Common myeloid progenitor, CD34-positive (primary cell): ENCODE results near the gene TM9SF1.

Experiments
- CTCF ChIA-PET: fragments of 350-600 bp; sonication (Branson Sonifier 250); formaldehyde crosslinking; loops from one replicate; lab custom pipeline; 2021; ENCODE audit warnings: antibody characterized with exemption; lab: Charles Lee
- POLR2A ChIA-PET: fragments of 350-600 bp; sonication (Branson Sonifier 250); formaldehyde crosslinking; loops from one replicate; lab custom pipeline; 2021; ENCODE audit warnings: antibody characterized with exemption; lab: Charles Lee
- DNase-seq, 3 donors: peaks; one replicate each; pipeline versions ENCODE4 v3.0.0 to v3.0.0-alpha.2; 2013
- H3K27ac ChIP-seq, 2 experiments: 1 replicate in 1 of 2; 2 replicates in 1 of 2; pipeline ENCODE4 v1.7.0; 2013; ENCODE audit warnings: inconsistent platforms in 2 of 2, low read length in 2 of 2, mild to moderate bottlenecking in 2 of 2, low read depth in 1 of 2, moderate library complexity in 1 of 2; ENCODE audit not compliant: severe bottlenecking in 2 of 2, insufficient read depth in 1 of 2, poor library complexity in 1 of 2
- H3K27me3 ChIP-seq, 5 experiments: replicated peaks in 2 of 5; 1 replicate in 3 of 5; 2 replicates in 2 of 5; pipeline versions ENCODE4 v1.6.1 to v1.7.0; 2013; ENCODE audit warnings: low read length in 4 of 5, mild to moderate bottlenecking in 2 of 5, moderate library complexity in 2 of 5, inconsistent platforms in 1 of 5; ENCODE audit not compliant: insufficient read depth in 5 of 5, control insufficient read depth in 4 of 5
- H3K36me3 ChIP-seq, 4 experiments: 1 replicate in 2 of 4; 2 replicates in 2 of 4; pipeline versions ENCODE4 v1.6.1 to v1.7.0; 2013; ENCODE audit warnings: low read length in 3 of 4, control low read depth in 1 of 4, mild to moderate bottlenecking in 1 of 4; ENCODE audit not compliant: control insufficient read depth in 4 of 4, insufficient read depth in 4 of 4
- H3K4me1 ChIP-seq, 4 experiments: 1 replicate in 3 of 4; 2 replicates in 1 of 4; pipeline versions ENCODE4 v1.6.1 to v1.7.1; 2013; ENCODE audit warnings: low read length in 3 of 4, mild to moderate bottlenecking in 3 of 4, control low read depth in 1 of 4, inconsistent platforms in 1 of 4, moderate library complexity in 1 of 4; ENCODE audit not compliant: control insufficient read depth in 4 of 4, insufficient read depth in 4 of 4; ENCODE audit errors: control extremely low read depth in 1 of 4
- H3K4me3 ChIP-seq, 7 experiments: 1 replicate in 4 of 7; 2 replicates in 3 of 7; pipeline versions ENCODE4 v1.5.1 to v1.7.0; 2013; ENCODE audit warnings: mild to moderate bottlenecking in 7 of 7, low read length in 6 of 7, moderate library complexity in 6 of 7, inconsistent platforms in 2 of 7, low read depth in 2 of 7, control low read depth in 1 of 7; ENCODE audit not compliant: insufficient read depth in 4 of 7, control insufficient read depth in 1 of 7; ENCODE audit errors: extremely low read depth in 1 of 7
- H3K9me3 ChIP-seq, 5 experiments: 1 replicate in 4 of 5; 2 replicates in 1 of 5; pipeline versions ENCODE4 v1.6.1 to v1.7.1; 2013; ENCODE audit warnings: low read length in 4 of 5, mild to moderate bottlenecking in 2 of 5, inconsistent platforms in 1 of 5, low read depth in 1 of 5, moderate library complexity in 1 of 5; ENCODE audit not compliant: control insufficient read depth in 4 of 5, insufficient read depth in 2 of 5; ENCODE audit errors: control extremely low read depth in 1 of 5
- WGBS: methylation state at CpG from one replicate; pipeline ENCODE4 v1.1.5; 2013; ENCODE audit not compliant: insufficient coverage; 5-methylcytosine and 5-hydroxymethylcytosine counted together

TM9SF1 gene

GRCh38 chr14:24151404-24152080 is 43.7 kb downstream of the TM9SF1 start:
- CTCF ChIA-PET, result interaction anchor here (0.9 to 11.6 kb wide), 4 partner anchors 9 to 137 kb away, joined by 3 to 112 read pairs (median 4); partner anchors contain the start of gene IRF9
- no peak overlapping the region for H3K27ac ChIP-seq

GRCh38 chr14:24150993-24151392 is 44.2 kb downstream of the TM9SF1 start:
- Histone ChIP-seq H3K27ac (no peak overlapping the region), H3K4me3 (no peak overlapping the region), H3K9me3 (no peaks in the 10 kb centered on the region), H3K27me3 (no peaks in the 10 kb centered on the region), H3K4me1 (peaks cover under 1 to 14% (median 12%) of the 10 kb centered on the region in 4 experiments), H3K36me3 (peaks cover 26 to 60% (median 43%) of the 10 kb centered on the region in 4 experiments)
- DNase-seq, result no peak
- 96% methylated on average over 8 of the region's 9 CpGs for WGBS
- CTCF ChIA-PET, result interaction anchor here (0.8 to 11.6 kb wide), 5 partner anchors 10 to 58 kb away, joined by 3 to 112 read pairs (median 3); partner anchors contain the start of gene IRF9
- POLR2A ChIA-PET, result no interaction called here

More at GRCh38 chr14:24151404-24152080, 43.7 kb downstream of the TM9SF1 start:
- H3K9me3 ChIP-seq, result no peaks in the 10 kb centered on the region
- POLR2A ChIA-PET, result interaction anchor here (1.0 kb wide), 1 partner anchor 37 kb away, joined by 6 read pairs; the partner anchor contains the start of genes DCAF11 and NRL
- no peak for DNase-seq
- peaks cover 0 to 11% (median 9%) of the 10 kb centered on the region in 4 experiments for H3K4me1 ChIP-seq
- H3K27me3 ChIP-seq, result no peaks in the 10 kb centered on the region
- peaks cover 26 to 64% (median 45%) of the 10 kb centered on the region in 4 experiments for H3K36me3 ChIP-seq
- no peak overlapping the region for H3K4me3 ChIP-seq
- WGBS, result 91% methylated on average over 9 of the region's 16 CpGs

- no peaks in the 10 kb centered on the region for H3K27me3 ChIP-seq
- ChIA-PET CTCF (interaction anchor here (0.8 to 11.6 kb wide), 5 partner anchors 9 to 41 kb away, joined by 3 to 112 read pairs (median 4); partner anchors contain the start of genes EMC9 and IRF9), POLR2A (no interaction called here)
- no peak overlapping the region for H3K27ac ChIP-seq
- 100% methylated on average over 7 of the region's 9 CpGs for WGBS
- peaks cover 4 to 18% (median 16%) of the 10 kb centered on the region in 4 experiments for H3K4me1 ChIP-seq
- DNase-seq, result no peak
- H3K36me3 ChIP-seq, result peaks cover 25 to 56% (median 41%) of the 10 kb centered on the region in 4 experiments
- H3K9me3 ChIP-seq, result no peaks in the 10 kb centered on the region
- no peak overlapping the region for H3K4me3 ChIP-seq
Observed at GRCh38 chr14:24150567-24150966, 44.7 kb downstream of the TM9SF1 start.

- ChIA-PET CTCF (interaction anchor here (0.6 to 11.6 kb wide), 5 partner anchors 9 to 30 kb away, joined by 3 to 112 read pairs (median 3); partner anchors contain the start of genes EMC9 and IRF9), POLR2A (no interaction called here)
- Histone ChIP-seq H3K9me3 (no peaks in the 10 kb centered on the region), H3K4me1 (peaks cover 4 to 24% (median 21%) of the 10 kb centered on the region in 4 experiments), H3K36me3 (peaks cover 20 to 51% (median 36%) of the 10 kb centered on the region in 4 experiments), H3K27me3 (no peaks in the 10 kb centered on the region), H3K4me3 (no peak overlapping the region), H3K27ac (no peak overlapping the region)
- 95% methylated on average over 7 of the region's 9 CpGs for WGBS
- no peak for DNase-seq
Observed at GRCh38 chr14:24150061-24150460, 45.2 kb downstream of the TM9SF1 start.

- H3K9me3 ChIP-seq, result no peaks in the 10 kb centered on the region
- H3K4me3 ChIP-seq, result no peak overlapping the region
- 100% methylated on average over 2 of the region's 3 CpGs for WGBS
- H3K4me1 ChIP-seq, result peaks cover 4 to 27% (median 23%) of the 10 kb centered on the region in 4 experiments
- CTCF ChIA-PET, result interaction anchor here (0.6 to 11.6 kb wide), 5 partner anchors 8 to 15 kb away, joined by 3 to 112 read pairs (median 3); partner anchors contain the start of genes EMC9 and IRF9
- no peak overlapping the region for H3K27ac ChIP-seq
- no peak for DNase-seq
- POLR2A ChIA-PET, result no interaction called here
- no peaks in the 10 kb centered on the region for H3K27me3 ChIP-seq
- peaks cover 14 to 46% (median 32%) of the 10 kb centered on the region in 4 experiments for H3K36me3 ChIP-seq
Observed at GRCh38 chr14:24149302-24149969, 45.8 kb downstream of the TM9SF1 start.

- POLR2A ChIA-PET, result interaction anchor here (0.7 to 2.2 kb wide), 4 partner anchors 12 to 33 kb away, joined by 3 to 16 read pairs (median 6); partner anchors contain the start of genes DCAF11, IRF9, NRL and PSME1
- peaks cover 15 to 57% (median 38%) of the 10 kb centered on the region in 4 experiments for H3K36me3 ChIP-seq
Observed at GRCh38 chr14:24147761-24148428, 47.3 kb downstream of the TM9SF1 start.

More at GRCh38 chr14:24147761-24148428, 47.3 kb downstream of the TM9SF1 start:
- no peak for DNase-seq
- CTCF ChIA-PET, result interaction anchor here (1.0 to 11.6 kb wide), 5 partner anchors 9 to 91 kb away, joined by 3 to 112 read pairs (median 9); partner anchors contain the start of gene IRF9
- WGBS, result 13% methylated on average over 25 of the region's 29 CpGs
- H3K4me1 ChIP-seq, result peaks cover 4 to 27% (median 23%) of the 10 kb centered on the region in 4 experiments
- peak overlapping the region; percentile 48 to 85 for H3K27ac ChIP-seq
- peak overlapping the region; percentile 56 to 100 (median 97) for H3K4me3 ChIP-seq
- H3K27me3 ChIP-seq, result no peaks in the 10 kb centered on the region
- H3K9me3 ChIP-seq, result no peaks in the 10 kb centered on the region
